ENCODE measurements around the gene SLC7A6OS. TPM values are rescaled to one million over a fixed set of nuclear protein-coding genes. Genes with fewer than 3 reads are reported as not detected.

SLC7A6OS gene
- total RNA-seq, 2 experiments from 2014 or later: 29.0 to 32.1 TPM

DNA sequence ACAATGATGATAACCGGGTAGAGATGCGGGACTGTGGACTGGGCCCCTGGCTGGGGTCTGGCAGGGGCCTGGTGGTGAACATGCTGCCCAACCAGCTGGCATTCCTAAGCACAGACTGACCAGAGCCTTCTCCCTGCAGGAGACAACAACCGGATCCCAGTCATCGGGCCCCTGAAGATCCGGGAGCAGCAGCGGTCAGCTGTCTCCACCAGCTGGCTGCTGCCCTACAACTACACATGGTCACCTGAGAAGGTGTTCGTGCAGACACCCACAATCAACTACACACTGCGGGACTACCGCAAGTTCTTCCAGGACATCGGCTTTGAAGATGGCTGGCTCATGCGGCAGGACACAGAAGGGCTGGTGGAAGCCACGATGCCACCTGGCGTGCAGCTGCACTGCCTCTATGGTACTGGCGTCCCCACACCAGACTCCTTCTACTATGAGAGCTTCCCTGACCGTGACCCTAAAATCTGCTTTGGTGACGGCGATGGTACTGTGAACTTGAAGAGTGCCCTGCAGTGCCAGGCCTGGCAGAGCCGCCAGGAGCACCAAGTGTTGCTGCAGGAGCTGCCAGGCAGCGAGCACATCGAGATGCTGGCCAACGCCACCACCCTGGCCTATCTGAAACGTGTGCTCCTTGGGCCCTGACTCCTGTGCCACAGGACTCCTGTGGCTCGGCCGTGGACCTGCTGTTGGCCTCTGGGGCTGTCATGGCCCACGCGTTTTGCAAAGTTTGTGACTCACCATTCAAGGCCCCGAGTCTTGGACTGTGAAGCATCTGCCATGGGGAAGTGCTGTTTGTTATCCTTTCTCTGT, 51.5 kb downstream of the SLC7A6OS start:
- peaks cover 29% of the 10 kb centered on the region for H3K36me3 Mint-ChIP-seq (ENCODE audit: low read depth)
- ChIA-PET CTCF (interaction anchor here (1.5 to 5.8 kb wide), 3 partner anchors 67 to 442 kb away, joined by 3 to 148 read pairs (median 9); no protein-coding TSS in a partner anchor), POLR2A (interaction anchor here (2.9 to 3.3 kb wide), 2 partner anchors 14 to 69 kb away, joined by 13 to 18 read pairs; partner anchors contain the start of gene PLA2G15)
- peaks cover 30% of the 10 kb centered on the region for H3K4me1 Mint-ChIP-seq (ENCODE audit: low read depth)
- no peak overlapping the region for H3K27ac Mint-ChIP-seq
- Histone ChIP-seq H3K4me1 (ENCODE audit: insufficient read depth, low read length) (peaks cover 33% of the 10 kb centered on the region), H3K4me3 (ENCODE audit: low read length) (no peak overlapping the region), H3K27me3 (ENCODE audit: control insufficient read depth in 1 of 2, insufficient read depth in 2 of 2, low read length in 2 of 2) (no peaks in the 10 kb centered on the region), H3K9me3 (ENCODE audit: control insufficient read depth in 1 of 2, insufficient read depth in 1 of 2, low read length in 2 of 2) (no peaks in the 10 kb centered on the region), H3K36me3 (ENCODE audit: insufficient read depth, low read length) (peaks cover 29% of the 10 kb centered on the region), H3K27ac (ENCODE audit: low read depth in 1 of 2, low read length in 2 of 2) (no peak overlapping the region)
- TF ChIP-seq, protein P1, sequence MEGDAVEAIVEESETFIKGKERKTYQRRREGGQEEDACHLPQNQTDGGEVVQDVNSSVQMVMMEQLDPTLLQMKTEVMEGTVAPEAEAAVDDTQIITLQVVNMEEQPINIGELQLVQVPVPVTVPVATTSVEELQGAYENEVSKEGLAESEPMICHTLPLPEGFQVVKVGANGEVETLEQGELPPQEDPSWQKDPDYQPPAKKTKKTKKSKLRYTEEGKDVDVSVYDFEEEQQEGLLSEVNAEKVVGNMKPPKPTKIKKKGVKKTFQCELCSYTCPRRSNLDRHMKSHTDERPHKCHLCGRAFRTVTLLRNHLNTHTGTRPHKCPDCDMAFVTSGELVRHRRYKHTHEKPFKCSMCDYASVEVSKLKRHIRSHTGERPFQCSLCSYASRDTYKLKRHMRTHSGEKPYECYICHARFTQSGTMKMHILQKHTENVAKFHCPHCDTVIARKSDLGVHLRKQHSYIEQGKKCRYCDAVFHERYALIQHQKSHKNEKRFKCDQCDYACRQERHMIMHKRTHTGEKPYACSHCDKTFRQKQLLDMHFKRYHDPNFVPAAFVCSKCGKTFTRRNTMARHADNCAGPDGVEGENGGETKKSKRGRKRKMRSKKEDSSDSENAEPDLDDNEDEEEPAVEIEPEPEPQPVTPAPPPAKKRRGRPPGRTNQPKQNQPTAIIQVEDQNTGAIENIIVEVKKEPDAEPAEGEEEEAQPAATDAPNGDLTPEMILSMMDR (IDR thresholded peaks at IDR 0.05): no peak
- DNase-seq (no peak), ATAC-seq (ENCODE audit: poor library complexity) (no peak)
- H3K9me3 Mint-ChIP-seq: no peaks in the 10 kb centered on the region
- H3K4me3 Mint-ChIP-seq: no peak overlapping the region
- intact Hi-C loops (cut with DNase I, micrococcal nuclease): no loop called here
- no peaks in the 10 kb centered on the region for H3K27me3 Mint-ChIP-seq

DNA sequence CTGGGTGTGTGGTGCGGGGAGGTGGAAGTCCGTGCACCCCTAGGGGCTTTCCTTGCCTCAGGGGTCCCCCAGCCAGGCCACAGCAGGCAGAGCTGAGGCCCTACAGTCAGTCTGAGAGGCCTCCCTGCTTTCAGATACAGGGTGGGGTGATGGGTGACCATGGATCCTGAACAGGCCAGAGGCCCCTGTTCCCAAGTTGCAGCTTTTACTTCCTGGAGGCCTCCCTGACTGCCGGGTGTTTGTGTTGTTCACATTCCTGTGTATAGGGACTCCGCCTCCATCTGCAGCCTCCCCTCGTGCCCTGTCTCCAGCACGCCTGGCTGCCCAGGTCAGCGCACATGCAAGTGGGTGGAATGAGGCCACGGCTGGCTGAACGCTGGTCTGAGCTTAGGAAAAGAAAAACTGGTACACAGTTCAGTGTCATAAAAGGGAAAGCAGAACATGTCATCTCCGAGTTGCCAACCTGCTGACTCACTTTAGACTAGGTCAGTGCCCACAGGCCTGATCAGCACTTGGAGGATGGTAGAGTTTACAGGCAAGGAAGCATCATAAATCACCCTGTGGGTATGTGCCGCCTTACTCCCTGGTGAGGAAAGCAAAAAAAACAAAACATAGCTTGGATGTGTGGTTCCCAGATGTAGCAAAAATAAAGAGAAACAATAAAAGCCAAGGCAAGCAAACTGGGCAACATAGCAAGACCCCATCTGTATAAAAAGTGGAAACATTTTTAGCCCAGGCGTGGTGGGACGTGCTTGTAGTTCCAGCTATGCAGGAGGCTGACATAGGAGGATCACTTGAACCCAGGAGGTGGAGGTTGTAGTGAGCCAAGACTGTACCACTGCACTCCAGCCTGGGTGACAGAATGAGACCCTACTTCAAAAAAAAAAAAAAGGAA, 52.6 kb downstream of the SLC7A6OS start:
- intact Hi-C loops (cut with DNase I, micrococcal nuclease): no loop called here
- ChIA-PET CTCF (interaction anchor here (1.5 to 1.9 kb wide), 2 partner anchors 71 to 441 kb away, joined by 3 to 9 read pairs; no protein-coding TSS in a partner anchor), POLR2A (interaction anchor here (0.8 to 3.3 kb wide), 5 partner anchors 13 to 52 kb away, joined by 3 to 13 read pairs (median 3); partner anchors contain the start of genes PLA2G15, PRMT7 and SLC7A6OS)
- no peaks in the 10 kb centered on the region for H3K9me3 ChIP-seq (ENCODE audit: control insufficient read depth in 1 of 2, insufficient read depth in 1 of 2, low read length in 2 of 2)
- H3K27me3 ChIP-seq (ENCODE audit: control insufficient read depth in 1 of 2, insufficient read depth in 2 of 2, low read length in 2 of 2): no peaks in the 10 kb centered on the region
- ATAC-seq (ENCODE audit: poor library complexity) (no peak), DNase-seq (peak in 1 of 14 experiments; percentile 20)
- peaks cover 23% of the 10 kb centered on the region for H3K4me1 ChIP-seq (ENCODE audit: insufficient read depth, low read length)
- H3K36me3 Mint-ChIP-seq (ENCODE audit: low read depth): peaks cover 20% of the 10 kb centered on the region
- TF ChIP-seq, protein P1 (IDR thresholded peaks at IDR 0.05): no peak
- no peak overlapping the region for H3K4me3 Mint-ChIP-seq
- H3K4me3 ChIP-seq (ENCODE audit: low read length): no peak overlapping the region
- H3K27ac ChIP-seq (ENCODE audit: low read depth in 1 of 2, low read length in 2 of 2): no peak overlapping the region
- H3K36me3 ChIP-seq (ENCODE audit: insufficient read depth, low read length): peaks cover 37% of the 10 kb centered on the region
- H3K27me3 Mint-ChIP-seq: no peaks in the 10 kb centered on the region
- no peak overlapping the region for H3K27ac Mint-ChIP-seq
- H3K9me3 Mint-ChIP-seq: no peaks in the 10 kb centered on the region
- peaks cover 20% of the 10 kb centered on the region for H3K4me1 Mint-ChIP-seq (ENCODE audit: low read depth)

DNA sequence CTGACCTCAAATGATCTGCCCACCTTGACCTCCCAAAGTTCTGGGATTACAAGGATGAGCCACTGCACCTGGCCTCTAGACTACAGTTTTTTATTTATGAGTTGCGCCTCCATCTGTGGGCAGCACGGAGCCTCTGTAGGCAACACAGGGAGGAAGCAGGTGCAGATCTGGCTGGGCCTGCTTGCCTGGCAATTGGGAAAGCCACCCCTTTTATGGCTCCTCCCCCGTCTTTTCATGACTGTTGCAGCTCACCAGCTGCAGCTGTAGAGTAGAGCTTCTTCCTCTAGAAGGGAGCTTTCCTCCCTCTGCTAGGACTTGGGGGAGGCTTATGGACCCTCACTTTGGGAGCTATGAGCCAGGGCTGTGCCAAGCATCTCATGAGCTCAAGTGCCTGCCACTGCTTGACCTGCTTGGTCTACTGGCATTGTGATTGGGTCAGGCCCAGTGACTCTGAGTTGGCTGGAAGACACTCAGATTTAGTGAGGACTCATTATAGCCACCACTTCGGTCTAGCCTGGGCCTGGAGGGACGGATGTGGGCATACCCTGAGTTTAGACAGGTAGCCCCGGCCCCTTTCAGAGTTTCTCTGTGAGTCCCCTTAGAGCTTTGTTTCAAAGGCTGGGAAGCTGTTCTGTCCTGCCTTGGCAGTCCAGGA, 53.4 kb downstream of the SLC7A6OS start:
- no peaks in the 10 kb centered on the region for H3K9me3 ChIP-seq (ENCODE audit: control insufficient read depth in 1 of 2, insufficient read depth in 1 of 2, low read length in 2 of 2)
- no peak overlapping the region for H3K27ac Mint-ChIP-seq
- H3K36me3 ChIP-seq (ENCODE audit: insufficient read depth, low read length): peaks cover 44% of the 10 kb centered on the region
- ATAC-seq (ENCODE audit: poor library complexity) (peak; percentile 83), DNase-seq (peak in 3 of 14 experiments; percentile 49 to 51 (median 49))
- H3K4me1 Mint-ChIP-seq (ENCODE audit: low read depth): peaks cover 17% of the 10 kb centered on the region
- no peaks in the 10 kb centered on the region for H3K27me3 Mint-ChIP-seq
- no peaks in the 10 kb centered on the region for H3K27me3 ChIP-seq (ENCODE audit: control insufficient read depth in 1 of 2, insufficient read depth in 2 of 2, low read length in 2 of 2)
- H3K4me3 Mint-ChIP-seq: no peak overlapping the region
- peaks cover 19% of the 10 kb centered on the region for H3K36me3 Mint-ChIP-seq (ENCODE audit: low read depth)
- no peaks in the 10 kb centered on the region for H3K9me3 Mint-ChIP-seq
- no peak overlapping the region for H3K4me3 ChIP-seq (ENCODE audit: low read length)
- POLR2A ChIA-PET: interaction anchor here (0.8 to 3.3 kb wide), 5 partner anchors 12 to 53 kb away, joined by 3 to 13 read pairs (median 3); partner anchors contain the start of genes PLA2G15, PRMT7 and SLC7A6OS
- CTCF ChIA-PET: interaction anchor here (1.9 kb wide), 1 partner anchor 72 kb away, joined by 9 read pairs; no protein-coding TSS in a partner anchor
- intact Hi-C loops (cut with DNase I, micrococcal nuclease): no loop called here
- TF ChIP-seq, protein P1 (IDR thresholded peaks at IDR 0.05): no peak
- H3K4me1 ChIP-seq (ENCODE audit: insufficient read depth, low read length): peaks cover 20% of the 10 kb centered on the region
- H3K27ac ChIP-seq (ENCODE audit: low read depth in 1 of 2, low read length in 2 of 2): no peak overlapping the region

Data from CD4-positive, alpha-beta T cell (primary cell).